Bronchial epithelial cell (primary cell): Measurements from ENCODE around the gene CAMSAP1. TPM values are rescaled to one million over a fixed set of nuclear protein-coding genes. Genes with fewer than 3 reads are reported as not detected.

Source experiments
- DNase-seq: peaks from one replicate; pipeline ENCODE4 v3.0.0-alpha.2; 2010; ENCODE audit warnings: low read depth
- FAIRE-seq: peaks from 2 replicates; lab custom pipeline; 2011; peaks lifted over from hg19 to GRCh38; lab: Jason Lieb, UNC
- H3K27me3 ChIP-seq: 2 replicates; pipeline ENCODE4 v1.5.1; 2011; ENCODE audit warnings: low read length; ENCODE audit not compliant: control insufficient read depth, insufficient read depth
- H3K36me3 ChIP-seq: 2 replicates; pipeline ENCODE4 v1.5.1; 2011; ENCODE audit warnings: low read length; ENCODE audit not compliant: control insufficient read depth, insufficient read depth
- H3K4me3 ChIP-seq: 2 replicates; pipeline ENCODE4 v1.5.1; 2011; ENCODE audit warnings: mild to moderate bottlenecking, low read depth, low read length, control low read depth
- CTCF ChIP-seq: IDR thresholded peaks from 2 replicates; pipeline ENCODE4 v1.5.1; 2011; ENCODE audit warnings: mild to moderate bottlenecking, moderate library complexity, low read length, control low read depth, inconsistent platforms; ENCODE audit not compliant: insufficient read depth, severe bottlenecking
- total RNA-seq: library from RNA; depleted of rRNA; stranded (reverse); fragments of >200 nt; gene quantifications from 2 replicates; pipeline ENCODE4 v1.2.1, GENCODE V29; 2014

CAMSAP1 gene
- total RNA-seq, 1 donor from 2014 or later: 23.2 TPM

GRCh38 chr9:135891027-135891631 lies 16.2 kb downstream of the CAMSAP1 start:
- Histone ChIP-seq H3K4me3 (no peak overlapping the region), H3K36me3 (peaks cover 2% of the 10 kb centered on the region), H3K27me3 (no peaks in the 10 kb centered on the region)
- TF ChIP-seq CTCF: no peak
- DNase-seq (peak; percentile 61), FAIRE-seq (no peak)

- DNase-seq: peak; percentile 59
- H3K36me3 ChIP-seq: peaks cover 2% of the 10 kb centered on the region
- FAIRE-seq: no peak
- H3K4me3 ChIP-seq: no peak overlapping the region
- TF ChIP-seq CTCF: peak; percentile 21
- H3K27me3 ChIP-seq: no peaks in the 10 kb centered on the region
Observed at GRCh38 chr9:135890190-135891026, 16.9 kb downstream of the CAMSAP1 start.

- Histone ChIP-seq H3K27me3 (no peaks in the 10 kb centered on the region), H3K36me3 (peaks cover 2% of the 10 kb centered on the region), H3K4me3 (no peak overlapping the region)
- FAIRE-seq (no peak), DNase-seq (no peak)
- no peak for TF ChIP-seq CTCF
Observed at GRCh38 chr9:135889564-135890189, 17.7 kb downstream of the CAMSAP1 start.

- FAIRE-seq (no peak), DNase-seq (peak; percentile 55)
- Histone ChIP-seq H3K36me3 (peaks cover 2% of the 10 kb centered on the region), H3K4me3 (no peak overlapping the region), H3K27me3 (no peaks in the 10 kb centered on the region)
- no peak for TF ChIP-seq CTCF
Observed at GRCh38 chr9:135888766-135889394, 18.5 kb downstream of the CAMSAP1 start.

GRCh38 chr9:135888126-135888765 lies 19.1 kb downstream of the CAMSAP1 start:
- DNase-seq: no peak
- peak; percentile 36 for FAIRE-seq
- TF ChIP-seq CTCF: no peak
- H3K36me3 ChIP-seq: peaks cover 2% of the 10 kb centered on the region
- H3K27me3 ChIP-seq: no peaks in the 10 kb centered on the region
- no peak overlapping the region for H3K4me3 ChIP-seq
